Measurements from ENCODE around the gene HNRNPA3.
A peak's percentile ranks its signal among the peaks of the same experiment; 100 is the strongest.

GRCh38 chr2:177165721-177166711, 46.6 kb upstream of the HNRNPA3 start:
- no peak for TF ChIP-seq CTCF (IDR thresholded peaks at IDR 0.05; ENCODE audit: extremely low read depth in 1 of 2, insufficient read depth in 1 of 2, low read depth in 1 of 2, low read length in 2 of 2)
- TF ChIP-seq FOS (IDR thresholded peaks at IDR 0.05; ENCODE audit: borderline replicate concordance, insufficient read depth, low read length), result peak; percentile 22
- TF ChIP-seq MAX (IDR thresholded peaks at IDR 0.05; ENCODE audit: insufficient read depth, insufficient read length), result no peak
- TF ChIP-seq POLR2A (IDR thresholded peaks at IDR 0.05; ENCODE audit: low read depth, low read length), result peak; percentile 40
- TF ChIP-seq POLR2AphosphoS5 (IDR thresholded peaks at IDR 0.05; ENCODE audit: insufficient read depth, low read depth, low read length), result no peak
- TF ChIP-seq EZH2 (IDR thresholded peaks at IDR 0.05; ENCODE audit: borderline replicate concordance, low read depth, low read length, severe bottlenecking), result no peak
- TF ChIP-seq JUN (IDR thresholded peaks at IDR 0.05; ENCODE audit: borderline replicate concordance, insufficient read depth, insufficient read length, low read depth), result peak; percentile 11

Data from endothelial cell of umbilical vein (primary cell).